ENCODE results near the gene C12orf56.
A peak's percentile ranks its signal among the peaks of the same experiment; 100 is the strongest.

Gene C12orf56

GRCh38 chr12:64390275-64390851, at the start of gene C12orf56:
C12orf56 (minus strand) TSS chr12:64390758; CDS start chr12:64390565, 193 bp downstream.
- peak in 3 of 6 experiments; percentile 9 to 17 (median 10) for DNase-seq

- DNase-seq, result no peak
These were observed 49.5 kb upstream of the C12orf56 start for GRCh38 chr12:64440100-64440499.

GRCh38 chr12:64433915-64434314, 43.4 kb upstream of the C12orf56 start:
- no peak for DNase-seq

GRCh38 chr12:64431791-64432190, 41.2 kb upstream of the C12orf56 start:
- DNase-seq, result no peak

GRCh38 chr12:64430886-64431285, 40.3 kb upstream of the C12orf56 start:
- DNase-seq, result no peak

- DNase-seq, result no peak
These were observed 38.4 kb upstream of the C12orf56 start for GRCh38 chr12:64428956-64429355.

GRCh38 chr12:64427988-64428387, 37.4 kb upstream of the C12orf56 start:
- DNase-seq, result no peak

GRCh38 chr12:64419696-64420095, 29.1 kb upstream of the C12orf56 start:
- DNase-seq, result no peak

GRCh38 chr12:64418209-64418608, 27.7 kb upstream of the C12orf56 start:
- DNase-seq, result no peak

- DNase-seq, result no peak
These were observed 23.3 kb upstream of the C12orf56 start for GRCh38 chr12:64413884-64414283.

GRCh38 chr12:64412459-64412858, 21.9 kb upstream of the C12orf56 start:
- DNase-seq, result no peak

- no peak for DNase-seq
These were observed 20.9 kb upstream of the C12orf56 start for GRCh38 chr12:64411427-64411826.

- no peak for DNase-seq
These were observed 17.0 kb upstream of the C12orf56 start for GRCh38 chr12:64407342-64408223.

- DNase-seq, result peak in 3 of 6 experiments; percentile 21 to 38 (median 35)
These were observed 14.1 kb upstream of the C12orf56 start for GRCh38 chr12:64404470-64405256.

GRCh38 chr12:64403707-64404469, 13.3 kb upstream of the C12orf56 start, which contains the start of gene XPOT:
XPOT (plus strand) TSS chr12:64404392; CDS start chr12:64410036, 5,644 bp downstream.
- peak; percentile 79 to 90 (median 87) for DNase-seq

- no peak for DNase-seq
These were observed 11.6 kb upstream of the C12orf56 start for GRCh38 chr12:64402181-64402580.

- no peak for DNase-seq
These were observed 9.5 kb upstream of the C12orf56 start for GRCh38 chr12:64400041-64400440.

GRCh38 chr12:64395739-64396138, 5.2 kb upstream of the C12orf56 start:
- no peak for DNase-seq

GRCh38 chr12:64392221-64392620, 1.7 kb upstream of the C12orf56 start:
- DNase-seq, result peak in 3 of 6 experiments; percentile 15 to 43 (median 38)

- no peak for DNase-seq
These were observed 1.4 kb downstream of the C12orf56 start for GRCh38 chr12:64389154-64389553.

GRCh38 chr12:64387197-64387816, 3.3 kb downstream of the C12orf56 start:
- DNase-seq, result no peak

GRCh38 chr12:64385468-64385867, 5.1 kb downstream of the C12orf56 start:
- DNase-seq, result peak in 1 of 6 experiments; percentile 3

All from stimulated activated naive CD4-positive, alpha-beta T cell (primary cell).